ENCODE results near the gene KLHL21. TPM values are rescaled to one million over a fixed set of nuclear protein-coding genes. Genes with fewer than 3 reads are reported as not detected.

KLHL21 gene
- total RNA-seq, 1 donor from 2014 or later: 22.0 TPM

- intact Hi-C loops (cut with micrococcal nuclease): loop anchor here (2.0 to 10.0 kb wide), 4 partner anchors 46 to 356 kb away; partner anchors contain the start of genes CAMTA1, DNAJC11, HES3 and NOL9
Measured at GRCh38 chr1:6601049-6601922, 1.4 kb downstream of the KLHL21 start.

- intact Hi-C loops (cut with micrococcal nuclease): loop anchor here (2.0 to 10.0 kb wide), 4 partner anchors 46 to 356 kb away; partner anchors contain the start of genes CAMTA1, DNAJC11, HES3 and NOL9
Measured at GRCh38 chr1:6600410-6601048, 2.1 kb downstream of the KLHL21 start.

- intact Hi-C loops (cut with micrococcal nuclease): loop anchor here (2.0 to 10.0 kb wide), 4 partner anchors 45 to 355 kb away; partner anchors contain the start of genes CAMTA1, DNAJC11, HES3 and NOL9
Measured at GRCh38 chr1:6599991-6600390, 2.7 kb downstream of the KLHL21 start.

GRCh38 chr1:6599141-6599975 lies 3.3 kb downstream of the KLHL21 start:
- intact Hi-C loops (cut with micrococcal nuclease): no loop called here

GRCh38 chr1:6597777-6598131 lies 4.9 kb downstream of the KLHL21 start:
- intact Hi-C loops (cut with micrococcal nuclease): no loop called here

DNA sequence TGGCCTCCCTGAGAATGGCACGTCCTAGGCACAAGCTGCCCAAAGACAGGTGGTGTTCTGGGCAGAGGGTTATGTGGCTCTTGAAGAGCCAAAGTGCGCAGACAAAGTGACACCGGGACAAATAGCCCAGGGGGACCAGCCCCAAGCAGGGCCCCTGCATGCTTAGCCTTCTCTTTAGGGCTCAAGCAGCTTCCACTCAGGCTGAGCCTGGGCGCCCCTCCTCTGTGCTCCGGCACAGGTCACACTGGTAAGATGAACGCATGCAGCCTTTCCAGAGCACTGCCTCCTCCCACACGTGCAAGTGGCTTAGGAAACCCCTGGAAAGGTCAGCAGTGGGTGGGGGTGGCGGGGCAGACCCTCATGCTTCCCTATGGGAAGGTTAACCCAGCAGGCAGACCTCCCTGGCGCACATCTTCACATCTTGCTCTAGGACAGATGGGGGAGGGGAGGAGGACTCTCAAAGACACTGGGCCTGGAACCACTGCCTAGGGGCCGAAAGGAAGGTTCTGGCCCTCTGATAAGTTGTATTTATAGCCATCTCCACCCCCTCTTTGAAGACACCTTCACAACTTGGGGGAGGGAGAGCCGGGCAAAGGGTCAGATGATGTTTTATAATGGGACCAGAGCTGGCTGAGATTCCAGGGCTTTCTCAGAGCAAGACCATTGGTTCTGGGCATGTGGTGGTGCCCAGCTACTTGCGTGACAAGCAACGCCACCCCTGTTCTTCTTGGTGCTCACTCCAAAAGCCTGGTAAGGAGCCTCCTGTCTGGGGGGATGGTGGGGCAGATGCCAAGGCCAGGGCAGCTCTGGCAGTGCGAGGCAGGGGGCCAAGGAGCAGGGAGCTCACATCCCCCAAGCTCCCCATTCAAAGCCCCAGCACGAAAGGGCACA lies 5.5 kb downstream of the KLHL21 start:
- intact Hi-C loops (cut with micrococcal nuclease): no loop called here

- intact Hi-C loops (cut with micrococcal nuclease): no loop called here
Measured at GRCh38 chr1:6596351-6596750, 6.3 kb downstream of the KLHL21 start.

DNA sequence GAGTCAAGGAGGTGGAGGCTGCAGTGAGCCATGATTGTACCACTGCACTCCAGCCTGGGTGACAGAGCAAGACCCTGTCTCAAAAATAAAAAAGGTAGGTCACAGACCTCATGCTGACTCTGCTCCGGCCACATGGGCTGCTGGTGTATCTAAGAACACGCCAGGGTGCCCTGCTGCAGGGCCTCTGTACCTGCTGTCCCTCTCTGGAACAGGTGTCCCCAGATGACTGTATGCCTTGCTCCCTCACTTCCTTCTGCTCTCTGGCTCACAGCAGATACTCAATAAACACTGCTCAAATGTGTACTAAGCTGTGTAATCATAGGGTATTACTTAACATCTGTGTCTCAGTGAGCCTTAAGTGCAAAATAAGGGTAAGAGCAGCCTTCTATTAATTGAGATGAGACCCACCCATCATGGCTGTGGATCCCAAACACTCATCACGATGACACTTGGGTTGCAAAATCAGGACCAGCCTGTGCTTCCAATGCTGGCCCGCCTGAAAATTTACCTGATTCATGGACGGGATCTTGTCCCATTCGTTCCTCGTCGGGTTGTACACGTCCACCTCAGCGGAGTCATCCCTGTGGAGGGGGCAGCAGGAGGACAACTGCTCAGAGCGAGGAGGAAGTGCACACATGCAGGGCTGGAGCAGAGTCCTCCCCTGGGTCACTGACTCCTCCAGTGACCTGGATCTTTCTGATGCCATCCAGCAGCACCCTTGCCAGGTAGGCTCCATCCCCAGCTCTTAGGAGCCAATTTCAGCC lies 7.5 kb downstream of the KLHL21 start:
- intact Hi-C loops (cut with micrococcal nuclease): no loop called here

DNA sequence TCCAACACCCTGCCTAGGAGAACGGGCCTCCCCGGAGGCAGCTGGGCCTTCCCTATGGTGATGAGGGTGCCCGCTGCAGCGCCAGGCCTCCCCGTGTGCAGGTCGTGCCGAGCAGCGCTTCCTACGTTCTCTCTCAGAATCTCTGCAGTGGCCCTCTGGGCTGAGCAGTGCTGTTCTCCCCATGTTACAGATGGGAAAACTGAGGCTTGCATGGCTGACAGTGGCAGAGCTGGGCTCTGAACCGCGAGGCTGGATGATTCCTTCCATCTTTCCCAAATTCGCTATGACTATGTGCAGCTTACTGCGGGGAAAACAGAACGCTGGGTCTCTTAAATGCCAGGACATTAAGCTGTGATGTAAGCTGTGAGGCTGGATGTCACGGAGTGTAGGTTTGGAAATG lies 8.9 kb downstream of the KLHL21 start:
- intact Hi-C loops (cut with micrococcal nuclease): no loop called here

DNA sequence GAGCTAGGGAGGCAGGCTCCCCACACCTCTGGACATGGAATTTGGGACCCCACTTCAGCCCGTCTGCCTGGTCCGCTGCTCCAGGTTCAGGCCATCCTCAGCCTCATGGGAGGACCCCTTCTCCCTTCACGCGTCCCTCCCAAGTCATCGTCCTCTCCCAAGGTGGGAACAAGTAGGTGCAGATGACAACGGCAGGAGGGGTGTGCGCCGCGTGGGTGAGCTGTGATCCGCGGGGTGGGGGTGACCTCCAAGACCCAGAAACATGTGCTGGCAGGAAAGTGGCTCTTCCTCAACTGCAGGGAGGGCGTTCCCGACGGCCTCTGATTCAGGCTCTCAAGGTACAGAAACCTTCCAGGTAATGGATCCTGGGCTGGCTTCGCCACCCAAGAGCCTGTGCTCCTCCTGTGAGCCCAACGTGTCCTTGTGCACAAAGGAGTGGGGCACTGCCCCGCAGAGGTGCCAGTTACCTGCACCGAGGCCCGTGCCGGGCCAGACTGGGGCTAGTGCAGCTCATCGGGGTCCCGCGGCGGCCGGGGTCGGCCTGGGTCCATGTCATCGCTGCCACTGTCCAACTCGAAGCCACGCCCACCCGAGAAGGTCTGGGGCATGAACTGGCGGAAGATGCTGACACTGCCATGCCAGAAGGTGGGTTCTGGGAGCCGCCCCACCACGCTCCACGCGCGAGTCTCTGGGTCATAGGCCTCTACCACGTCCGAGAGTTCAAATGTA lies 9.6 kb downstream of the KLHL21 start:
- intact Hi-C loops (cut with micrococcal nuclease): no loop called here

DNA sequence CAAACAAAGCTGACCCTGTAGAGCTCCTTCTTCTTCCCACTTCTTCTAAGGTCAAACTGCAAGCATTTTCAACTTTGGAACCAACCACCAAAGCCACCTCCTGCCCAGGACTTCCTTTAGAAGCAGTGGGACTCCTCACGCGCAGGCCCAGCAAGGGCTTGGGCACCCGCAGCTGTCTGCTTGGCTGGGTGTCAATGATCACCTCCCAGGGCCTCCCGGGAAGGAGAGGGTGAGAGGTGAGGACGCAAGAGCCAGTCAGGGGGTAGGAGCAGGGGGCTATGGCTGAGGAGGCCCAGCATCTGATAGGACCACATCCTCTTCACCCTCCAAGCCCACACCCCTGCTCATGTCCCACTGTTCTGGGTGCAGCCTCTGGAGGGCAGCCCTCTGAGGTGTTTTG lies 10.2 kb downstream of the KLHL21 start:
- intact Hi-C loops (cut with micrococcal nuclease): no loop called here

DNA sequence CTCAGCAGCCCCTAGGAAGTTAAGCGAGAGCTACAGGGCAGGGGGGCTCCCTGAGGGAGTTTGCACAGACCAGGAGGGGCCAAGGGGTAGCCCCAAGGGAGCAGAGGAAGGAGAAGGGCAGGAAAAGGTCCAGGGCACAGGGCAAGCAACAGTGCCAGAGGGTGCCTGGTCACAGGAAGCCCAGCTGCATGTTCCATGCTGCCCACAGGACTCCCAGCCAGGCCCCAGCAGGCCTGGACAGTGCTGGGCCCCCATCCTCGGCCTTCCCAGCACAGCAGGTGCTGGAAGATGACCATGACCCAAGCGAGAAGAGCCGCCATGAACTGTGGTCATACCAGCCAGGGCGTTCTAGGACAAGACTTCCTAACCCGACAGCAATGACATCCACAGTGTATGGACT lies 11.0 kb downstream of the KLHL21 start:
- intact Hi-C loops (cut with micrococcal nuclease): no loop called here

GRCh38 chr1:6591222-6591621 lies 11.4 kb downstream of the KLHL21 start:
- intact Hi-C loops (cut with micrococcal nuclease): no loop called here

- intact Hi-C loops (cut with micrococcal nuclease): no loop called here
Measured at GRCh38 chr1:6590046-6590445, 12.6 kb downstream of the KLHL21 start.

GRCh38 chr1:6588893-6589520 lies 13.7 kb downstream of the KLHL21 start:
- intact Hi-C loops (cut with micrococcal nuclease): no loop called here

GRCh38 chr1:6588128-6588892 lies 14.4 kb downstream of the KLHL21 start:
- intact Hi-C loops (cut with micrococcal nuclease): no loop called here

DNA sequence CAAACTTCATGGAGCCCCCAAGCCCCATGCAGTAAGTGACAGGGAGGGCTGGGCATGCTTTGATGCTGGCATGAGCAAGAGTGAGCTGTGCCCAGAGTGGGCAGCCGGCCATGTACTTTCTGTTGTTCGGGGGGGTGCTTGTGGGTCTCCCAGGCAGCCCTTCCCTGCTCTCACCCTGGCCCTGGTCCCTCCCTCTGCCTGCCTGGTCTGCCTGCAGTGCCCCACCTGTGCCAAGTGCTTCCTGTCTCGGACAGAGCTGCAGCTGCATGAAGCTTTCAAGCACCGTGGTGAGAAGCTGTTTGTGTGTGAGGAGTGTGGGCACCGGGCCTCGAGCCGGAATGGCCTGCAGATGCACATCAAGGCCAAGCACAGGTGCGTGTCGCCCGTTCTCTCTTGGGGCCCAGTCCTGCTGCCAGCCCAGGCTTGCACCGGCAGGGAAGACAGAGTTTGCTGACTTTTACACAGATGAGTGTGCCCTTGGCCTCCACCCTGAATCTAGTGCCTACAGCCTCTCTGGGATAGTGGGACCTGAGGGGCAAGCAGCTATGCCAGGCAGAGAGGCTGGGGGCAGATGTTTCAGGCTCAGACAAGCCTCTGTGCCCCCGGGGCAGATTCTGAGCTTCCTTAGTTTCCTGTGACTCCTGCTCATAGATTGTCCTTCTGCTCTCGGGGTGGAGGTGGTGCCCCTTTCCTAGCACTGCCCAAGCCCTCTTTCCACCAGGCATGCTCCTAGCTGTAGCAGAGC lies 15.2 kb downstream of the KLHL21 start:
- intact Hi-C loops (cut with micrococcal nuclease): no loop called here

Data from T-helper 2 cell treated with Interferon-gamma antibody and Interleukin-4, amounts not matched to agents 100 ng/mL and 5 ng/mL, for 36 hours (primary cell).